Activated CD8-positive, alpha-beta memory T cell treated with anti-CD3 and anti-CD28 coated beads for 36 hours (primary cell): Measurements from ENCODE around the gene YBX1. TPM values are rescaled to one million over a fixed set of nuclear protein-coding genes. Genes with fewer than 3 reads are reported as not detected.

Source experiments
- total RNA-seq, 2 experiments: library from RNA; stranded (reverse); gene quantifications; one replicate each; pipeline ENCODE4 v1.2.3, GENCODE V29; 2021

Gene YBX1
- total RNA-seq, 2 experiments from 2014 or later: 1,420 to 1,437 TPM

Other genes starting within 250 kb of the YBX1 start
- under 1 TPM; 0.34 to 0.84 TPM for gene ZMYND12, start 226.4 kb upstream of the YBX1 start, total RNA-seq
- gene PPCS, start 225.9 kb upstream of the YBX1 start, total RNA-seq: 10 to 100 TPM; 43.0 to 49.5 TPM
- gene CCDC30, start 219.1 kb upstream of the YBX1 start, total RNA-seq: 1 to 10 TPM; 1.8 to 1.9 TPM
- 100 to 1,000 TPM; 109 to 120 TPM for gene PPIH, start 24.0 kb upstream of the YBX1 start, total RNA-seq
- not detected for gene CLDN19, start 57.8 kb downstream of the YBX1 start, total RNA-seq
- gene P3H1, start 84.6 kb downstream of the YBX1 start, total RNA-seq: 10 to 100 TPM; 31.5 to 35.5 TPM
- gene C1orf50, start 84.8 kb downstream of the YBX1 start, total RNA-seq: 1 to 10 TPM; 5.9 to 6.9 TPM
- under 1 TPM in 1 of 2 experiments, not detected in 1; 0.13 TPM for gene TMEM269, start 102.6 kb downstream of the YBX1 start, total RNA-seq
- 1 to 10 TPM; 2.5 to 3.0 TPM for gene ERMAP, start 134.7 kb downstream of the YBX1 start, total RNA-seq
- gene SVBP, start 135.0 kb downstream of the YBX1 start, total RNA-seq: 10 to 100 TPM; 11.8 to 11.9 TPM
- 10 to 100 TPM; 12.0 to 12.2 TPM for gene ZNF691, start 164.2 kb downstream of the YBX1 start, total RNA-seq